IPS DF 6.9 (cell line): Measurements from ENCODE around the gene LAMTOR4.

ENCODE experiments used
- DNase-seq: peaks from one replicate; pipeline ENCODE4 v3.0.0-alpha.2; 2013; ENCODE audit warnings: low read depth, low spot score
- H3K27ac ChIP-seq: one replicate; pipeline ENCODE4 v1.5.1; 2013; ENCODE audit warnings: low read length, control low read depth
- H3K27me3 ChIP-seq: 2 replicates; pipeline ENCODE4 v1.6.1; 2013; ENCODE audit warnings: mild to moderate bottlenecking, low read length; ENCODE audit not compliant: control insufficient read depth, insufficient read depth
- H3K36me3 ChIP-seq: 2 replicates; pipeline ENCODE4 v1.6.1; 2013; ENCODE audit warnings: low read length; ENCODE audit not compliant: control insufficient read depth, insufficient read depth
- H3K4me1 ChIP-seq: 2 replicates; pipeline ENCODE4 v1.6.1; 2013; ENCODE audit warnings: low read length; ENCODE audit not compliant: control insufficient read depth, insufficient read depth
- H3K4me3 ChIP-seq: 2 replicates; pipeline ENCODE4 v1.5.1; 2013; ENCODE audit warnings: mild to moderate bottlenecking, low read length
- H3K9me3 ChIP-seq: 2 replicates; pipeline ENCODE4 v1.6.1; 2013; ENCODE audit warnings: low read length, inconsistent platforms; ENCODE audit not compliant: control insufficient read depth, insufficient read depth
- WGBS: extraction: QIAGEN DNeasy Blood & Tissue Kit; methylation state at CpG from one replicate; pipeline ENCODE4 v1.1.7; 2013; ENCODE audit warnings: mixed read lengths, missing lambda C conversion rate; ENCODE audit not compliant: insufficient read length, insufficient coverage; 5-methylcytosine and 5-hydroxymethylcytosine counted together

LAMTOR4 gene

DNA sequence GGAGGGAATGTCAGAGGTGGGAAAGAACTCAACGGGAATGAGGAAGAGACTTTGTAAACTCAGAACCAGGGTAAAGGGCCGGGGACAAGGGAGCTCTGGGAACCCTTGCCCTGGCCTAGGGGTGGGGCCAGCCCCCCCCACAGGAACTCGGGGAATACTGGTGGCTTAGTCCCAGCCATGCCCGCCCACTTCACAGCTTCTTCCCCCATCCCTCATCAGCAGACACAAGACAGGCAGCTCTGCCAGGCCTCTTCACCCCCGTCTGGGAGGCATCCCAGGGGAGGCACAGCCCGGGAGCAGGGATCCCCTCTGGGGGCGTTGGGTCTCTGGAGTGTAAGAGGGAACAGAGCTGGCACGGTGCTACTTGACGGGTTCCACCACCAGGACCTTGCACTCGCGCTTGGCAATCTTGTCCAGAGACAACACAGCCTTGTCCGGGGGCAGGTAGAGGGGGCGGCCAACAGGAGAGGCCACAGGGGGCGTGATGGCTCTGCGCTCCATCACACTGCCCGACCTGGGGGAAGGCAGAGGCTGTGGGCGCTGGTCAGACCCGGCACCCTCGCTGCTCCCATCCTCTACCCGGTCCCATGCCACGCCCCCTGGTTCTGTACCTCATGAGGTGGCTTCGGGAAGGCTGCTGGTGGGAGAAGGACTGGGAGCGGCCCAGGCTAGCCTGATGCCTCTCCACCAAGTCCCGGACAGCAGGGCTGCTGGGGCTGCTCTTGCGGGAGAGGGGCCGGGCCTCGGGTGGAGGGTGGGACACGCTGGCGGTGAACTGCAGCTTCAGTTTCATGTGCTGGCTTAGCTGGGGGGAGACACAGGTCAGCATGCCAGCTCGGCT is 6.2 kb downstream of the LAMTOR4 start:
- Histone ChIP-seq H3K4me3 (no peak overlapping the region), H3K27ac (no peak overlapping the region), H3K36me3 (peaks cover 27% of the 10 kb centered on the region), H3K4me1 (no peaks in the 10 kb centered on the region; the same call in none of the 2 replicates), H3K9me3 (no peaks in the 10 kb centered on the region), H3K27me3 (no peaks in the 10 kb centered on the region)
- no peak for DNase-seq
- no CpG with 5 or more reads among the region's 30 CpGs for WGBS

- no peaks in the 10 kb centered on the region for H3K27me3 ChIP-seq
- no peaks in the 10 kb centered on the region; the same call in none of the 2 replicates for H3K4me1 ChIP-seq
- no peak for DNase-seq
- no peaks in the 10 kb centered on the region for H3K9me3 ChIP-seq
- peaks cover 27% of the 10 kb centered on the region for H3K36me3 ChIP-seq
- no peak overlapping the region for H3K4me3 ChIP-seq
- WGBS: no CpG with 5 or more reads among the region's 20 CpGs
- no peak overlapping the region for H3K27ac ChIP-seq
Measured at GRCh38 chr7:100155553-100156317, 7.0 kb downstream of the LAMTOR4 start.

- Histone ChIP-seq H3K4me1 (no peaks in the 10 kb centered on the region; the same call in none of the 2 replicates), H3K36me3 (peaks cover 27% of the 10 kb centered on the region), H3K27me3 (no peaks in the 10 kb centered on the region), H3K27ac (no peak overlapping the region), H3K9me3 (no peaks in the 10 kb centered on the region), H3K4me3 (no peak overlapping the region)
- WGBS: no CpG with 5 or more reads among the region's 16 CpGs
- no peak for DNase-seq
Measured at GRCh38 chr7:100156331-100157068, 7.8 kb downstream of the LAMTOR4 start.

DNA sequence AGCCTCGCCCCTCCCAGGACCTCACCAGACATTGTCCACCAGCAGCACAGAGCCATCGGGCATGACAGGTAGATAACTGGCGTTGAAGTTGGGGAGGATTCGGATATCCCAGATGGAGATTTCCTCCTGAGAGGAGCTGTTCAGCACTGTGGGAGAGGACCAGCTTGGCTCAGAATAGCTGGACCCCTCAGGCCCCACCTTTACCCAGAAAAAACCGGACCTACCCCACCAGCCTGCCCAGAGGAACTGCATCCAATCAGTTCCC is 8.3 kb downstream of the LAMTOR4 start:
- peaks cover 27% of the 10 kb centered on the region for H3K36me3 ChIP-seq
- no CpG with 5 or more reads among the region's 5 CpGs for WGBS

GRCh38 chr7:100157334-100158228 is 8.9 kb downstream of the LAMTOR4 start:
- H3K4me1 ChIP-seq: no peaks in the 10 kb centered on the region; the same call in none of the 2 replicates
- DNase-seq: no peak
- H3K9me3 ChIP-seq: no peaks in the 10 kb centered on the region
- peak overlapping the region; percentile 80; the same call in 1 of the 2 replicates for H3K4me3 ChIP-seq
- WGBS: no CpG with 5 or more reads among the region's 32 CpGs
- H3K36me3 ChIP-seq: peaks cover 27% of the 10 kb centered on the region
- no peaks in the 10 kb centered on the region for H3K27me3 ChIP-seq
- H3K27ac ChIP-seq: no peak overlapping the region

More for the DNA sequence above, 8.3 kb downstream of the LAMTOR4 start:
- Histone ChIP-seq H3K9me3 (no peaks in the 10 kb centered on the region), H3K4me1 (no peaks in the 10 kb centered on the region; the same call in none of the 2 replicates), H3K4me3 (no peak overlapping the region), H3K27ac (no peak overlapping the region), H3K27me3 (no peaks in the 10 kb centered on the region)
- DNase-seq: no peak

DNA sequence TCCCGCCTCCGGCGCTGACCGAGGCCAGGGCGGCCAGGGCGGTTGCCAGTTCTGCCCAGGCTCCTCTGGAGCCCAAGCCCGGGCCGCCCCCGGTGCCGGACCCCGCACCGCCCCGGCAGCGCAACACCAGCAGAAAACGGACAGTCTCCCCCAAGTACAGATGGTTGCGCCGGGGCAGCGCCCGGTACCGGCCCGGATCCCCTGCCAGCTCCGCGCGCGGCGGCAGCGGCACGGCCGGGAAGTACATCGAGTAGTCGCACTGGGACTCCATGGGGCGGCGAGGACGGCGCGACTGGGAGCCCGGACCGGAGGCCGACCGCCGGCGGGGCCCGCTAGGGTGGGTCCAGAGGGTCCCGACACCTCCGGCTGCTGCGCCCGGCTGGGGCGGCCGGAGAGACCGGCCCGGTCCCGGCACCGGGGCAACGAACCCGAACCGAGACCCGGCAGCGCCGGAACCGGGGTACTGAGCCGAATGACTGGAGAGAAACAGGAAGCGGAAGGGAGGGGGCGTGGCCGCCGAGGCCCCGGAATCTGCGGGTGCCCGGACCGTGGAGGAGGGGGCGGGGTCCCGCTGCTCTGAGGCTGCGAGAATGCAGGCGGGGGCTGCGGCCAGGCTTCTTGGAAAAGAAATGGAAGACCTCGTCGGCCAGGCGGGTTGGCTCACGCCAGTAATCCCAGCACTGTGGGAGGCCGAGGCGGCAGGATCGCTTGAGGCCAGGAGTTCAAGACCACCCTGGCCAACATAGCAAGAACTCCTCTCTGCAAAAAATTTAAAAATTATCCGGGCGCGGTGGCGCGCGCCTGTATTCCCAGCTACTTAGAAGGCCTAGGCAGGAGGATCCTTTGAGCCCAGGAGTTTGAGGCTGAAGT is 9.7 kb downstream of the LAMTOR4 start, which contains the start of gene TRAPPC14:
TRAPPC14 (minus strand) TSS at position 495 of the 870 bp plus-strand sequence; CDS start at position 271, 224 bp downstream.
- Histone ChIP-seq H3K4me1 (no peaks in the 10 kb centered on the region; the same call in none of the 2 replicates), H3K27me3 (no peaks in the 10 kb centered on the region), H3K36me3 (peaks cover 24% of the 10 kb centered on the region), H3K27ac (no peak within 1 kb of the TSS), H3K9me3 (no peaks in the 10 kb centered on the region), H3K4me3 (peak within 1 kb of the TSS; percentile 80)
- peak; percentile 82 for DNase-seq
- WGBS: no CpG with 5 or more reads among the region's 87 CpGs

- Histone ChIP-seq H3K27me3 (no peaks in the 10 kb centered on the region), H3K36me3 (peaks cover 20% of the 10 kb centered on the region), H3K27ac (no peak overlapping the region), H3K9me3 (no peaks in the 10 kb centered on the region), H3K4me3 (no peak overlapping the region; the same call in 1 of the 2 replicates), H3K4me1 (no peaks in the 10 kb centered on the region; the same call in none of the 2 replicates)
- no CpG with 5 or more reads among the region's 7 CpGs for WGBS
- DNase-seq: no peak
Measured at GRCh38 chr7:100159099-100159623, 10.4 kb downstream of the LAMTOR4 start.

DNA sequence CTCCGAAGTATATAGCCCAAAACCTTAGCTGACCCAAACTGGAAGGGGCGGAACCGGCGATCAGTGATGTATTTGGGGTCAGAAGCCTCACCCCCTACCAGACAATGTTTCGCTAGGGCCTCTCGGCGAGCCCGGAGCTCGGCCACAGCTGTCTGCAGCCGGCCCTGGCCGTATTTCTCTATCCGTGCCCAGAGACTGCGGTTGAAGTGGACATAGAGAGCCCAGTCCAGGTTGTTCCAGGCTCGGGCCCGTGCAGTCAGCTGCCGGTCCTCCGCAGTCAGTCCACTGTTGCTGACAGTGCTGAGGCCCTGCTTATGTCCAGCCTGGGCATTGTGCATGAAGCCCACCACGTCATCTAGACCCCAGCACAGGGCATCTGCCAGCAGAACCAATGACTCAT is 11.3 kb downstream of the LAMTOR4 start:
- Histone ChIP-seq H3K27ac (no peak overlapping the region), H3K27me3 (no peaks in the 10 kb centered on the region), H3K4me1 (no peaks in the 10 kb centered on the region; the same call in none of the 2 replicates), H3K36me3 (peaks cover 15% of the 10 kb centered on the region), H3K4me3 (no peak overlapping the region), H3K9me3 (no peaks in the 10 kb centered on the region)
- no CpG with 5 or more reads among the region's 18 CpGs for WGBS
- no peak for DNase-seq
